Tibial nerve (tissue), 4 donors: ENCODE measurements around the gene TIMM9. TPM values are rescaled to one million over a fixed set of nuclear protein-coding genes. Genes with fewer than 3 reads are reported as not detected.

Experiments
- DNase-seq, 2 donors: peaks; one replicate each; pipeline ENCODE4 v3.0.0-alpha.2; 2019; ENCODE audit warnings: low spot score in 2 of 2
- H3K27ac ChIP-seq, 4 donors: fragments of 200-600 bp; sonication (generic) in 3 of 4; one replicate each; pipeline ENCODE4 v1.5.1; 2017 to 2019; ENCODE audit warnings: mild to moderate bottlenecking in 1 of 4
- H3K27me3 ChIP-seq, 2 donors: fragments of 200-600 bp; sonication (generic) in 1 of 2; one replicate each; pipeline versions ENCODE4 v1.5.1 to v1.6.0; 2017 to 2019
- H3K36me3 ChIP-seq, 3 donors: fragments of 200-600 bp; sonication (generic); one replicate each; pipeline ENCODE4 v1.5.1; 2018 to 2019
- H3K4me1 ChIP-seq, 4 donors: fragments of 200-600 bp; sonication (generic) in 3 of 4; one replicate each; pipeline ENCODE4 v1.5.1; 2017 to 2019
- H3K4me3 ChIP-seq, 4 donors: fragments of 200-600 bp; sonication (generic) in 3 of 4; one replicate each; pipeline ENCODE4 v1.5.1; 2017 to 2019; ENCODE audit warnings: mild to moderate bottlenecking in 1 of 4, moderate library complexity in 1 of 4
- H3K9me3 ChIP-seq, 4 donors: fragments of 200-600 bp; sonication (generic) in 3 of 4; one replicate each; pipeline ENCODE4 v1.5.1; 2017 to 2019
- CTCF ChIP-seq, 5 experiments: fragments of 200-600 bp in 3 of 5; fragments of 450-650 bp in 2 of 5; sonication (generic) in 3 of 5; IDR thresholded peaks; one replicate each; pipeline ENCODE4 v1.5.1; 2016 to 2019; ENCODE audit warnings: antibody characterized with exemption in 5 of 5, mild to moderate bottlenecking in 3 of 5, moderate library complexity in 2 of 5
- EP300 ChIP-seq, 2 donors: sonication (generic); formaldehyde crosslinking; IDR thresholded peaks; one replicate each; pipeline ENCODE4 v1.6.1; 2017; ENCODE audit warnings: antibody characterized with exemption in 2 of 2, mild to moderate bottlenecking in 1 of 2
- POLR2A ChIP-seq, 2 donors: fragments of 450-650 bp; IDR thresholded peaks; one replicate each; pipeline ENCODE4 v1.6.1; 2017; ENCODE audit warnings: antibody characterized with exemption in 2 of 2, mild to moderate bottlenecking in 2 of 2, moderate library complexity in 2 of 2
- WGBS, 2 donors: methylation state at CpG; one replicate each; pipeline ENCODE4 v1.1.5; 2018; 5-methylcytosine and 5-hydroxymethylcytosine counted together
- total RNA-seq, 4 donors: library from RNA; depleted of rRNA; stranded (reverse); fragments of >200 nt; gene quantifications; one replicate each; pipeline ENCODE4 v1.1.0, GENCODE V29; 2016

The TIMM9 gene
- total RNA-seq, 4 donors from 2014 or later = 25.1 to 85.4 (median 42.0) TPM

DNA sequence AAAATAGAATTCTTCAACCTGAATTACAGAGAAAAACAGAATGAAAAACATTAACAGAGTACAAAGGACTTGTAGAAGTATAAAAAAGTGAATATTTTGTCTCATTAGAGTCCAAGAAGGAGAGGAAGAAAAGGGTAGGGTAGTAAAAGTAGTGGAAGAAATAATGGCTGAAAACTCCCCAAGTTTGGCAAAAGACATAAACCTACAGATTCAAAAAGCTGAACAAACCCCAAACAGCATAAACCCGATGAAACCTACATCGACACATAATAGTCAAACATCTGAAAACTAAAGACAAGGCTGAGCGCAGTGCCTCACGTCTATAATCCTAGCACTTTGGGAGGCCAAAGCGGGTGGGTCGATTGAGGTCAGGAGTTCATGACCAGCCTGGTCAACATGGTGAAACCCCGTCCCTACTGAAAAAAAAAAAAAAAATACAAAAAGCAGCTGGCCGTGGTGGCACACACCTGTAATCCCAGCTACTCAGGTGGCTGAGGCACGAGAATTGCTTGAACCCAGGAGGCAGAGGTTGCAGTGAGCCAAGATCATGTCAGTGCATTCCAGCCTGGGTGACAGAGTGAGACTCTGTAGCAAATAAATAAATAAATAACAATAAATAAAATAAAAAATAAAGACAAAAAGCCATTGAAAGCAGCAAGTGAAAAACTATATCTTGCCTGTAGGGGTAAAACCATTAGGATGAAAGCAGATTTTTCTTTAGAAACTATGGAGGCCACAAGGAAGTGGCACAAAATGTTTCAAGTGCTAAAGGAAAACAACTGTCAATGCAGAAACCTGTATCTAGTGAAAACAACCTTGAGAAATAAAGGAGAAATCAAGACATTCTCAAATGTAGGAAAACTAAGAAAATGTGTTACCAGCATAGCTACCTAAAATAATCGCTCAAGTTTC lies 11.4 kb downstream of the TIMM9 start:
- H3K36me3 ChIP-seq = peaks cover 0 to 74% (median 4%) of the 10 kb centered on the region in 3 donors
- H3K4me3 ChIP-seq = no peak overlapping the region
- no peaks in the 10 kb centered on the region for H3K27me3 ChIP-seq
- no peaks in the 10 kb centered on the region for H3K9me3 ChIP-seq
- WGBS, 2 donors = 92 to 94% methylated on average over 10 of the region's 10 CpGs
- no peak overlapping the region for H3K27ac ChIP-seq
- H3K4me1 ChIP-seq = no peaks in the 10 kb centered on the region
- TF ChIP-seq EP300 (IDR thresholded peaks at IDR 0.05) = no peak
- no peak for TF ChIP-seq POLR2A (IDR thresholded peaks at IDR 0.05)
- no peak for TF ChIP-seq CTCF (IDR thresholded peaks at IDR 0.05)
- DNase-seq = no peak

- no peaks in the 10 kb centered on the region for H3K9me3 ChIP-seq
- WGBS, 2 donors = 91 to 100% methylated on average over 1 of the region's 1 CpG
- H3K36me3 ChIP-seq = peaks cover 4 to 74% (median 4%) of the 10 kb centered on the region in 3 donors
- H3K27ac ChIP-seq = no peak overlapping the region
- no peaks in the 10 kb centered on the region for H3K4me1 ChIP-seq
- no peak for DNase-seq
- no peak for TF ChIP-seq POLR2A (IDR thresholded peaks at IDR 0.05)
- TF ChIP-seq EP300 (IDR thresholded peaks at IDR 0.05) = no peak
- no peak for TF ChIP-seq CTCF (IDR thresholded peaks at IDR 0.05)
- no peaks in the 10 kb centered on the region for H3K27me3 ChIP-seq
- no peak overlapping the region for H3K4me3 ChIP-seq
These were observed 12.5 kb downstream of the TIMM9 start for GRCh38 chr14:58414845-58415244.

DNA sequence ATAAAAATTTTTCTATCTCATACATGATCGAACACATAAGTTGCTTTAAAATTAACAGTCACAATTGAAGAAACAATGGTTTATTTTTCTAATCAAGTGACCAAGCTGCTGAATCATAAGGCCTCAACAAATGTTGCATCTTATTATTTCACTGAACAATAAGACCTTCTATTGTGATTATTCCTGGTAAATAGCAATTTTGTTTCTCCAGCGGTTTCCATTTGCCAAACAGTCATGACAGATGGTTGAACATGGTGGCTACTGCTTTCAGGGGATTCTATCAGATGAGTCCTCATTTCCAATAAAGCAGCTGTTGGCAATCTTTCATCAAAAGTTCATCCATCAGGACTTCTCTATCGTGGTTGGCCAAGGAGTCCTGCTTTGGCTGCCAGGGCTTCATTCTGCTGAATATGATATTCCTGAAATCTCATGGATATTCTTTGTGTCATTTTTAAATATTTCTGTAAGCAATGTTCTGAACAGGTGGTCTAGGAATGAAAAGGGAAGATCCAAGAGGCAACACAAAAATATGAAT lies 18.6 kb downstream of the TIMM9 start:
- Histone ChIP-seq H3K27me3 (no peaks in the 10 kb centered on the region), H3K4me1 (no peaks in the 10 kb centered on the region), H3K4me3 (no peak overlapping the region), H3K36me3 (peaks cover 4 to 56% (median 5%) of the 10 kb centered on the region in 3 donors), H3K9me3 (no peaks in the 10 kb centered on the region), H3K27ac (no peak overlapping the region)
- WGBS, 2 donors = 62 to 73% methylated on average over 3 of the region's 3 CpGs
- TF ChIP-seq CTCF (IDR thresholded peaks at IDR 0.05) (no peak), POLR2A (IDR thresholded peaks at IDR 0.05) (no peak), EP300 (IDR thresholded peaks at IDR 0.05) (no peak)
- DNase-seq = no peak

DNA sequence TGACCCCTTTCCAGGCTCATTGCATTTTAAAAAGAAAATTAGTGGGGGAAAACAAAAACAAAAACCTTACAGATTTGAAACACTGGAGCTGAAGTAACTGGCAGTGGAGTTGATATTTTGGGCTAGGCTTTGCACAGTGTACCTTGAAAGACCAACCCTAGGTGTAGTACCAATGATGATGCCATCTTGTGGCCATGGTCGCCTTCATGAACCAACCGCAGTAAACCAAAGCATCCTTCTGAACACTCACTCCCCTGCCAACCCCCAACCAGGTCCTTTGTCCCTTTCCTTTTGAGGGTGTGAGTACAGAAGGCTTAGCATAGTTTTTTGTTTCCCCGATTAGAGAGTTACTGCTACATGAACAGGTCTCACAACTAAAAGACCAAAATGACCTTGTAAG lies 25.7 kb downstream of the TIMM9 start:
- Histone ChIP-seq H3K4me3 (no peak overlapping the region), H3K36me3 (peaks cover 0 to 5% (median 0%) of the 10 kb centered on the region in 3 donors), H3K4me1 (peaks cover 0 to 4% (median 0%) of the 10 kb centered on the region in 4 donors), H3K27me3 (no peaks in the 10 kb centered on the region), H3K27ac (no peak overlapping the region), H3K9me3 (no peaks in the 10 kb centered on the region)
- no peak for DNase-seq
- no peak for TF ChIP-seq EP300 (IDR thresholded peaks at IDR 0.05)
- no peak for TF ChIP-seq POLR2A (IDR thresholded peaks at IDR 0.05)
- WGBS, 2 donors = 77 to 85% methylated on average over 3 of the region's 3 CpGs

- no peak for TF ChIP-seq POLR2A (IDR thresholded peaks at IDR 0.05)
- no peak for TF ChIP-seq EP300 (IDR thresholded peaks at IDR 0.05)
- TF ChIP-seq CTCF (IDR thresholded peaks at IDR 0.05) = no peak
- Histone ChIP-seq H3K4me3 (no peak overlapping the region), H3K9me3 (no peaks in the 10 kb centered on the region), H3K4me1 (peaks cover 0 to 13% (median 0%) of the 10 kb centered on the region in 4 donors), H3K27ac (no peak overlapping the region), H3K36me3 (peaks cover 0 to 5% (median 0%) of the 10 kb centered on the region in 3 donors), H3K27me3 (no peaks in the 10 kb centered on the region)
- no peak for DNase-seq
- WGBS, 2 donors = 79 to 89% methylated on average over 3 of the region's 3 CpGs
These were observed 28.4 kb downstream of the TIMM9 start for GRCh38 chr14:58398895-58399294.
